ENCODE data around the gene TFEC. TPM values are rescaled to one million over a fixed set of nuclear protein-coding genes. Genes with fewer than 3 reads are reported as not detected.

The TFEC gene
- total and polyA plus RNA-seq, 2 of the 4 experiments (the other 2 are of a cell fraction): under 0.01 to 0.02 TPM

DNA sequence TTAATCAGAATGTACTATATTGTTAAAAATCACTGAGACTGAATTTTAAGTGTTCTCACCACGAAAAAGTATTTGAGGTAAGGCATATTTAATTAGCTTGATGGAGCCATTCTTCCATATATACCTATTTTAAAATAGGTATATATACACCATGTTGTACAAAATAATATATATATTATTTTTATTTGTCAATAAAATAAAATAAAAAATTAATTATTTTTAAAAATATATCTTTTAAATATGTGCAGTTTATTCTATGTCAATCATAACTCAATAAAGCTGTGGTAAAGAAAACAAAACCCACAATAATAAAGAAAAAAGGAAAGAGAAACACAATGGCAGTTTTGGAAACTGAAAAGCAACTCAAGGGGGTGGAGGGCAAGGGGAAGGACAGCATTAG, 33.6 kb upstream of the TFEC start:
- ChIA-PET POLR2A (ENCODE audit: unreplicated experiment) (no interaction called here), CTCF (interaction anchor here (0.6 kb wide), 1 partner anchor 27 kb away, joined by 3 read pairs; no protein-coding TSS in a partner anchor)
- no peak overlapping the region for H2BK15ac ChIP-seq (ENCODE audit: low read depth, low read length)
- in situ Hi-C loops (cut with MboI; ENCODE audit: low sequenced_read_pairs) (no loop called here), dilution Hi-C loops (cut with HindIII; ENCODE audit: low sequenced_read_pairs, unreplicated experiment) (no loop called here), intact Hi-C loops (cut with micrococcal nuclease) (no loop called here)
- no peak overlapping the region for H2AFZ ChIP-seq (replicated peaks; ENCODE audit: low read length, poor library complexity)
- no peak overlapping the region for H3K56ac ChIP-seq (ENCODE audit: extremely low read depth, insufficient read depth, low read length)
- no peak overlapping the region for H4K8ac ChIP-seq (ENCODE audit: low read depth in 2 of 2, low read length in 2 of 2)
- H3K27me3 ChIP-seq (ENCODE audit: control insufficient read depth, insufficient read depth, low read length): no peaks in the 10 kb centered on the region
- no peak for TF ChIP-seq RFX5 (IDR thresholded peaks at IDR 0.05; ENCODE audit: low read depth, low read length)
- TF ChIP-seq, protein P1, sequence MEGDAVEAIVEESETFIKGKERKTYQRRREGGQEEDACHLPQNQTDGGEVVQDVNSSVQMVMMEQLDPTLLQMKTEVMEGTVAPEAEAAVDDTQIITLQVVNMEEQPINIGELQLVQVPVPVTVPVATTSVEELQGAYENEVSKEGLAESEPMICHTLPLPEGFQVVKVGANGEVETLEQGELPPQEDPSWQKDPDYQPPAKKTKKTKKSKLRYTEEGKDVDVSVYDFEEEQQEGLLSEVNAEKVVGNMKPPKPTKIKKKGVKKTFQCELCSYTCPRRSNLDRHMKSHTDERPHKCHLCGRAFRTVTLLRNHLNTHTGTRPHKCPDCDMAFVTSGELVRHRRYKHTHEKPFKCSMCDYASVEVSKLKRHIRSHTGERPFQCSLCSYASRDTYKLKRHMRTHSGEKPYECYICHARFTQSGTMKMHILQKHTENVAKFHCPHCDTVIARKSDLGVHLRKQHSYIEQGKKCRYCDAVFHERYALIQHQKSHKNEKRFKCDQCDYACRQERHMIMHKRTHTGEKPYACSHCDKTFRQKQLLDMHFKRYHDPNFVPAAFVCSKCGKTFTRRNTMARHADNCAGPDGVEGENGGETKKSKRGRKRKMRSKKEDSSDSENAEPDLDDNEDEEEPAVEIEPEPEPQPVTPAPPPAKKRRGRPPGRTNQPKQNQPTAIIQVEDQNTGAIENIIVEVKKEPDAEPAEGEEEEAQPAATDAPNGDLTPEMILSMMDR (conservative IDR thresholded peaks at IDR 0.05; ENCODE audit: low read depth, low read length): no peak
- TF ChIP-seq, protein P2, sequence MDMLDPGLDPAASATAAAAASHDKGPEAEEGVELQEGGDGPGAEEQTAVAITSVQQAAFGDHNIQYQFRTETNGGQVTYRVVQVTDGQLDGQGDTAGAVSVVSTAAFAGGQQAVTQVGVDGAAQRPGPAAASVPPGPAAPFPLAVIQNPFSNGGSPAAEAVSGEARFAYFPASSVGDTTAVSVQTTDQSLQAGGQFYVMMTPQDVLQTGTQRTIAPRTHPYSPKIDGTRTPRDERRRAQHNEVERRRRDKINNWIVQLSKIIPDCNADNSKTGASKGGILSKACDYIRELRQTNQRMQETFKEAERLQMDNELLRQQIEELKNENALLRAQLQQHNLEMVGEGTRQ (IDR thresholded peaks at IDR 0.05; ENCODE audit: low read depth, low read length): no peak
- TF ChIP-seq FOS (IDR thresholded peaks at IDR 0.05; ENCODE audit: low read depth, low read length): no peak
- no peak for TF ChIP-seq CHD1 (IDR thresholded peaks at IDR 0.05; ENCODE audit: low read depth, low read length)
- TF ChIP-seq, protein P3, sequence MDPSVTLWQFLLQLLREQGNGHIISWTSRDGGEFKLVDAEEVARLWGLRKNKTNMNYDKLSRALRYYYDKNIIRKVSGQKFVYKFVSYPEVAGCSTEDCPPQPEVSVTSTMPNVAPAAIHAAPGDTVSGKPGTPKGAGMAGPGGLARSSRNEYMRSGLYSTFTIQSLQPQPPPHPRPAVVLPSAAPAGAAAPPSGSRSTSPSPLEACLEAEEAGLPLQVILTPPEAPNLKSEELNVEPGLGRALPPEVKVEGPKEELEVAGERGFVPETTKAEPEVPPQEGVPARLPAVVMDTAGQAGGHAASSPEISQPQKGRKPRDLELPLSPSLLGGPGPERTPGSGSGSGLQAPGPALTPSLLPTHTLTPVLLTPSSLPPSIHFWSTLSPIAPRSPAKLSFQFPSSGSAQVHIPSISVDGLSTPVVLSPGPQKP (IDR thresholded peaks at IDR 0.05; ENCODE audit: borderline replicate concordance, low read depth, low read length): no peak
- no peak for TF ChIP-seq RCOR1 (IDR thresholded peaks at IDR 0.05; ENCODE audit: insufficient replicate concordance, low read length)
- no peak for TF ChIP-seq MAZ (IDR thresholded peaks at IDR 0.05; ENCODE audit: borderline replicate concordance, low read depth, low read length)
- no peak for TF ChIP-seq CEBPB (IDR thresholded peaks at IDR 0.05; ENCODE audit: low read depth, low read length)
- no peak for TF ChIP-seq POLR2A (IDR thresholded peaks at IDR 0.05; ENCODE audit: low read depth, low read length)
- no peak for TF ChIP-seq RAD21 (IDR thresholded peaks at IDR 0.05; ENCODE audit: low read length)
- no peak for TF ChIP-seq MAFK (IDR thresholded peaks at IDR 0.05; ENCODE audit: low read depth, low read length)
- no peak for TF ChIP-seq MXI1 (IDR thresholded peaks at IDR 0.05; ENCODE audit: borderline replicate concordance, low read depth, low read length)
- no peak for TF ChIP-seq NFE2L2 (IDR thresholded peaks at IDR 0.05; ENCODE audit: low read depth, low read length)
- TF ChIP-seq SMC3 (IDR thresholded peaks at IDR 0.05; ENCODE audit: low read depth, low read length): no peak
- no peak for TF ChIP-seq BHLHE40 (IDR thresholded peaks at IDR 0.05; ENCODE audit: low read depth, low read length)
- H3K4ac ChIP-seq (ENCODE audit: low read depth, low read length): no peak overlapping the region; the same call in 1 of the 2 replicates
- WGBS, 2 experiments (ENCODE audit: extremely low coverage in 2 of 2, insufficient read length in 1 of 2): no CpG with 5 or more reads among the region's 1 CpG
- 0 out of 2 replicates have a peak, but pooled peaks cover 2% of the 10 kb centered on the region for H3K4me1 ChIP-seq (ENCODE audit: control insufficient read depth, insufficient read depth, low read length)
- no peak overlapping the region for H3K27ac ChIP-seq (ENCODE audit: insufficient read depth, low read length)
- no peaks in the 10 kb centered on the region for H3K79me1 ChIP-seq (ENCODE audit: low read depth in 1 of 2, low read length in 2 of 2)
- no peak for ATAC-seq (ENCODE audit: low read depth)
- no peak overlapping the region for H3K4me2 ChIP-seq (ENCODE audit: low read depth, low read length)
- H3K14ac ChIP-seq (replicated peaks; ENCODE audit: low read depth, low read length): no peak overlapping the region
- H3K9me1 ChIP-seq (ENCODE audit: insufficient read depth, low read length): no peaks in the 10 kb centered on the region
- H3K36me3 ChIP-seq (ENCODE audit: control insufficient read depth, insufficient read depth, low read length): no peaks in the 10 kb centered on the region
- H2BK20ac ChIP-seq (ENCODE audit: low read depth, low read length): peak overlapping the region; percentile 84
- H3K4me3 ChIP-seq (ENCODE audit: insufficient read depth, low read depth, low read length): no peak overlapping the region
- H2BK120ac ChIP-seq (ENCODE audit: low read depth, low read length): 0 out of 2 replicates have a peak overlapping the region, but pooled peaks have one; percentile 8
- H4K20me1 ChIP-seq (ENCODE audit: insufficient read depth, low read length): no peaks in the 10 kb centered on the region
- H4K91ac ChIP-seq (ENCODE audit: insufficient read depth, low read depth, low read length): no peak overlapping the region
- no peak overlapping the region for H4K5ac ChIP-seq (ENCODE audit: low read depth, low read length)
- no peak overlapping the region for H3K23ac ChIP-seq (ENCODE audit: low read depth, low read length)
- no TSS peak for BruUV-seq (replicated peaks)
- H3K9me3 ChIP-seq (ENCODE audit: control insufficient read depth, insufficient read depth, low read length): no peaks in the 10 kb centered on the region
- no peak overlapping the region for H2AK5ac ChIP-seq (ENCODE audit: low read depth, low read length)
- H2AK9ac ChIP-seq (replicated peaks; ENCODE audit: low read depth, low read length, poor library complexity): no peak overlapping the region
- no peak overlapping the region for H3K18ac ChIP-seq (ENCODE audit: low read depth, low read length)
- no peak overlapping the region for H3K9ac ChIP-seq (ENCODE audit: low read depth, low read length)
- no peak for DNase-seq
- no peak overlapping the region for H2BK5ac ChIP-seq (ENCODE audit: low read depth, low read length, poor library complexity, severe bottlenecking)
